ENCODE results near the gene TNFRSF19.

TNFRSF19 gene

DNA sequence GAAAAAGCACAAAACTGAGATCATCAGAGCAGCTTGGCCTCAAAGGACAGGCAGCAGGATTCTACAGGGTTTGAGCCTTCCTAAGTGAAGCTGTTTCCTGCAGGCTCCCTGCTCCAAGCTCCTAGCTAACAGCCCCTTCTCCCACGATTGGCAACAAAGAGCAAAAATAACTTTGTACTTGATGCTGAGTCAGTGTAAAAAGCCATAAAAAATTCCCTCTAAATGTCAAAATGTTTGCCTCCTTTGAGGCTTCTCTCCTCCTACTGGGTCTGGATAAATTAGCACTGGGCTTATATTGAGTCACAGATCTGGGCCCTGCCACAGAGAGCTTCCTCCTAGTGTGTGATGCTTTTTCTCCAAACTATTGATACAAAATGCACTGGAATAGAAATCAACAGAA is 153.3 kb downstream of the TNFRSF19 start:
- peak; percentile 64 for DNase-seq (ENCODE audit: low read depth, low spot score)
- no peak overlapping the region for H3K4me3 ChIP-seq (ENCODE audit: low read depth, low read length)
- ChIA-PET POLR2A (no interaction called here), CTCF (interaction anchor here (1.0 to 1.2 kb wide), 2 partner anchors 14 to 18 kb away, joined by 3 read pairs; no protein-coding TSS in a partner anchor)
- TF ChIP-seq, protein P1, sequence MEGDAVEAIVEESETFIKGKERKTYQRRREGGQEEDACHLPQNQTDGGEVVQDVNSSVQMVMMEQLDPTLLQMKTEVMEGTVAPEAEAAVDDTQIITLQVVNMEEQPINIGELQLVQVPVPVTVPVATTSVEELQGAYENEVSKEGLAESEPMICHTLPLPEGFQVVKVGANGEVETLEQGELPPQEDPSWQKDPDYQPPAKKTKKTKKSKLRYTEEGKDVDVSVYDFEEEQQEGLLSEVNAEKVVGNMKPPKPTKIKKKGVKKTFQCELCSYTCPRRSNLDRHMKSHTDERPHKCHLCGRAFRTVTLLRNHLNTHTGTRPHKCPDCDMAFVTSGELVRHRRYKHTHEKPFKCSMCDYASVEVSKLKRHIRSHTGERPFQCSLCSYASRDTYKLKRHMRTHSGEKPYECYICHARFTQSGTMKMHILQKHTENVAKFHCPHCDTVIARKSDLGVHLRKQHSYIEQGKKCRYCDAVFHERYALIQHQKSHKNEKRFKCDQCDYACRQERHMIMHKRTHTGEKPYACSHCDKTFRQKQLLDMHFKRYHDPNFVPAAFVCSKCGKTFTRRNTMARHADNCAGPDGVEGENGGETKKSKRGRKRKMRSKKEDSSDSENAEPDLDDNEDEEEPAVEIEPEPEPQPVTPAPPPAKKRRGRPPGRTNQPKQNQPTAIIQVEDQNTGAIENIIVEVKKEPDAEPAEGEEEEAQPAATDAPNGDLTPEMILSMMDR (IDR thresholded peaks at IDR 0.05; ENCODE audit: insufficient read depth, low read length, missing control alignments), result no peak

DNA sequence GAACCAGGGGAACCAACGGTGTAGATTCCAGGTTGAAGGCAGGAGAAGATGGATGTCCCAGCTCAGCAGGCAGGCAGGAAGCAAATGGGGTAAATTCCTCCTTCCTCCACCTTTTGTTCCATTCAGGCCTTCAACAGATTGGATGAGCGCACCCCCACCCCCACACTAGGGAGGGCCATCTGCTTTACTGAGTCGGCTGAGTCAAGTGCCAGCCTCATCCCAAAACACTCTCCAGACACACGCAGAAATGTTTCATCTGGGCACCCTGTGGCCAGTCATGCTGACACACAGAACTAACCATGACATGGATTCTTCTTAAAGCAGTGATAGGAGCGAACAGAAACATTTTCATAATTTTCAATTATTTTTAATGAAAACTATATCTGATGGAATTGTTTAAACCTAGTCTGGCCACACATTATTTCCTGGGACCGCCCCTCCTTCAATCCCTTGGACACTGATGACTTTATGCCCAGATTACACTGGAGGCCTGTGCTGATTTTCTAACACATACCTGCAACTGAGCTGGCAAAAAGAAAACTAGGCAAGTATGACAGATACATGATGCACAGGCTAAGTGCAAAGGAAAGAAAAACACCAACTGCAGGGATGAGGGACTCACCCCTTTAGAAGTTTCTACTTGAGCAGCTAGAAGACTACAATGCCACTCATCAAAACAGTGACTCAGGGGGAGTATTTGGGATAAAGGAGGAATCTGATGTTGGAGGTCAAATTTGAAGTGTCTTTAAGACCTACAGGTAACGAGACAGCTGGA is 154.2 kb downstream of the TNFRSF19 start:
- TF ChIP-seq, protein P1 (IDR thresholded peaks at IDR 0.05; ENCODE audit: insufficient read depth, low read length, missing control alignments), result no peak
- ChIA-PET CTCF (interaction anchor here (1.0 to 1.5 kb wide), 3 partner anchors 14 to 46 kb away, joined by 3 read pairs; no protein-coding TSS in a partner anchor), POLR2A (no interaction called here)
- no peak for DNase-seq (ENCODE audit: low read depth, low spot score)
- H3K4me3 ChIP-seq (ENCODE audit: low read depth, low read length), result no peak overlapping the region

Measured in AG04449 (cell line).